Germinal center (tissue), 1 donor: Measurements from ENCODE around the gene LHX3.

Source experiments
- DNase-seq: peaks from one replicate; pipeline ENCODE4 v3.0.0; 2012; ENCODE audit warnings: mixed read lengths, low spot score

Gene LHX3

DNA sequence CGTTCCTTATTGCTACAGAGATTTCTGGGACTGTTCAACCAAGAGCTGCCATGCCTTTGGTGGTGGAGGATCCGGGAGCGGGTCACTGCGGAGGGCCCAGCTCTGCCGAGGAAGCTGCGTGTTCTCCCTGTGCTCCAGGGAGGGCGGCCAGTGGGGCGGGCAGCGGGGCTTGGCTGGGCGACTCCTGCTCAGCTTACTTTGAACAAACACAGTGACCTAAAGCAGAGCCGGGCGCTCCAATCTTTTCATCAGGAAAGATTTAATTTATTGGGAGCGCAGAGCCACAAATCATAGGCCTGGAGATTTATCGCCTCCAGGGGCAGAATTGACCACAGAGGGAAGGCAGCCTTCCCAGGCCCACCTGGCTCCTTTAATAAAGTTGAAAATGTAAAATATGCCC lies 27.7 kb downstream of the LHX3 start:
- DNase-seq = no peak

- DNase-seq = no peak
Observed at GRCh38 chr9:136175616-136176197, 29.2 kb downstream of the LHX3 start.

DNA sequence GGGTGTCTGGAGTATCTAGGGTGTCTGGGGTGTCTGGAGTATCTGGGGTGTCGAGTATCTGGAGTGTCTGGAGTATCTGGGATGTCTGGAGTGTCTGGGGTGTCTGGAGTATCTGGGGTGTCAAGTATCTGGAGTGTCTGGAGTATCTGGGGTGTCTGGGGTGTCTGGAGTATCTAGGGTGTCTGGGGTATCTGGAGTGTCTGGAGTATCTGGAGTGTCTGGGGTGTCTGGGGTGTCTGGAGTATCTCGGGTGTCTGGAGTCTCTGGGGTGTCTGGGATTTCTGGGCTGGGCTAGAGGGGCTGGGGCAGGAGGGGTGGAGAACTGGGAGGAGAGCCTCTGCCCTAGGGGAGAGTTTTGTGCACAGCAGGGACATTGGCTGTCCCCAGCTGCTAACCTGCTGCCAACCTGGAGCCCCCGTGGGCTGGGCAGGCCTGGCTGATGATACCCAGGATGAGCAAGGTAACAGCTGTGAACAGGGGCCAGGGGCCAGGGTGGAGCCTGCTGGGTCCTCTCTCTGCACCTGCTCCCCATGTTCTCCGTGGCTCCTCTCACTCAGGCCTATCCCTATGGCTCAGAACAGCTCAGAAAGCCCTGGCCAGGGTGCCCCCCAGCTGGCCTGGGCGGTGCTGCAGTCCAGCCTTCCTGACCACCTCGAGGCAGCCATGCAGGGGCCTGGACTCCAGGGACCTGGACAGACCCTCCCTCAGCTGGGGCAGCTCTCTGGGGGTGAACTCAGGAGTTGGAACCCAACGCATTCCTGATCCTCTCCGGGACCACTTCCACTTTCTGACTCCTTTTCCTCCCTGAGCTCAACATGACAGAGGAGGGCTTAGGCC lies 29.9 kb downstream of the LHX3 start:
- DNase-seq = no peak

- no peak for DNase-seq
Observed at GRCh38 chr9:136173648-136174290, 31.2 kb downstream of the LHX3 start.

GRCh38 chr9:136172412-136173079 lies 32.4 kb downstream of the LHX3 start:
- DNase-seq = no peak

- DNase-seq = no peak
Observed at GRCh38 chr9:136171801-136172411, 33.0 kb downstream of the LHX3 start.

DNA sequence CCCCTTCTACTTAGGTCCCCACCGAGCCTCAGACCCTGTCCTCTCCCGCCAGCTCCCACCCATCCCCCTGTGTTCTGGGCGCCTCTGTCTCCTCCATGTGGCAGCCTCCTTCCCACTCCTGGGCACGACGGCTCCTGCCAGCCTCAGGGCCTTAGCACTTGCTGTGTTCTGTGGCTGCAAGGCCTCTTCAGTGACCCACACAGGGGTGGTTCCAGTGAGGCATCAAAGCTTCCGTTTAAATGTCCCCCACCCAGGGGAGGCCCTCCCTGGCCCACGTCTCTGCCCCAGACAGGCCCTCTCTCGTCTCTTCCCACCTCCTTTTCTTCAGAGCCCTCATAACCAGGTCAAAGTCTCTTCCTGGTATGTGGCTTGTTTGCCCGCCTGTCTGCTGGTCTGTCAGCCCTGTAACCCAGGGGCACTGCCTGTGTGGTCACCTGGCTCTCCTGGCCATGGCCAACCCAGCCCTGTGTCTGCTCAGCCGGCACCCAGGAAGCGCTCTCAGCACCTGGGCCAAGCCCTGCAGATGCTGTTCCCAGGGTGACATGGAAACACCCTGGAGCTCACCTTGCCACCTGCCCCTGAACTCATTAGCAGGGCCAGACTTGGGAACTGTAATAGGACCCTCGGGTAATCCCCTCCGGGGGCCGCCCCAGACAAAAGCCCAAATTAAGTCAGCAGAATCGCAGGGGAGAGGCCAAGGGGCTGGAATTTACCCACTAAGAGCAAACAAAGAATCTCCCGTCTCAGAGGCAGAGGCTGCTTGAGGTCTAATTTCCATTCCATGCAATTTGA lies 33.7 kb downstream of the LHX3 start:
- DNase-seq = no peak

DNA sequence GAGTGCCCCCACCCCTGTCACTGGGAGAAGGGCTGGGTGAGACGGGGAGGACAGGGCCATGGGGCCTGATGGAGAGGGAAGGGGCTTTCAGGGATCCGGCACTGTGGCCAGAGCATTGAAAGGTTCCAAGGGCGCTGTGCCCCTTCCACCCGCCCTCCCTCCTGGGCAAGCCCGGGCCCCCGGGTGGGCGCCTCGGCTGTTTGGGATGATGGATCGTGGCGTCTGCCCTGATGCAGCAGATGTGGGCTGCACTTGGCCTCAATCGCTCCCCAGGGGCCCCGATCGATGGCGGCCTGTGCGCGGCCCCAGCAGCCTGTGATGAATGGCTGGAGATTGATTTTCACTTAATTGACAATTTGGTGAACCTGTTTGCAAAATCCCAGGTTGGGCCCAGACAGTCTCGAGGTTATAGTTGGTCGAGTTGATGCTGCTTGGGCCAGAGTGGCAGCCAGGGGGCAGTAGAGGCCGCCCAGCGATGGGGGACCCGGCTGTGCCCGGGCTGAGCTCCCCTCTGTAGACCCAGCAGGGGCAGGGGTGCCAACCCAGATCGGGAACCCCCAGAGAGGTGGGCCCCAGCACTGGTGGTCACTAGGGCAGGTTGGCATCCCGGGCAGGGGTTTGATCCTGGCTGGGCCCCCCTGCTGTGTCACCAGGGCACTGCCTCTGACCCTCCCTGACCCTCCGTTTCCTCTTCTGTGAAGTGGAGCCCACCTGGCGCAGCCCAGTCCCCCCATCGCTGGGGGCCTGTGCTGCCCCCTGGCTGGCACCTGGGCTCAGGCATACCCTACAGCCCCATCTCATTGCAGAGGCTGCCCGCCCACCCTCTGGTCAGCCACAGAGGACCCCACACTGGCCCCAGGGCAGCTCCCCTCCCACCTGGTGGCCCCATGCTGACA lies 34.7 kb downstream of the LHX3 start:
- DNase-seq = peak; percentile 84

DNA sequence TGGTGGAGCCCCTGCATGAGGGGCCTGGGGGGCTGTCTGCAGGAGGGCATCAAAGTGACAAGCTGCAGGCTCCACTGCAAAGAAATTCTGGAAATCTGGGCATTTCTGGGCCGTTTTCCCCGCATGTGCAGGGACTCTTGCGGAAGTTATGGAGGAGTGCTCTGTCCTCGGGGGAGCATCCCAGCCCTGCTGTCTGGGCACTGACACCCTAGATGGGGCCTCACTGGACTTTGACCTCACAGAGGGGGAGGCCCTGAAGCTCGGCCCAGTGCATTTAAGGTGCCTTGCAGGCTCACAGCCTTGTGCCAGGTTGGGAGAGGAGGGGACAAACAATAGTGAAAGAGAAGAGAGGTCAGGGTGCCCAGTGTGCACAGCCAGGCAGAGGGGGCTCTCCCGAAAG lies 35.4 kb downstream of the LHX3 start:
- no peak for DNase-seq

- no peak for DNase-seq
Observed at GRCh38 chr9:136163248-136163850, 41.6 kb downstream of the LHX3 start.

DNA sequence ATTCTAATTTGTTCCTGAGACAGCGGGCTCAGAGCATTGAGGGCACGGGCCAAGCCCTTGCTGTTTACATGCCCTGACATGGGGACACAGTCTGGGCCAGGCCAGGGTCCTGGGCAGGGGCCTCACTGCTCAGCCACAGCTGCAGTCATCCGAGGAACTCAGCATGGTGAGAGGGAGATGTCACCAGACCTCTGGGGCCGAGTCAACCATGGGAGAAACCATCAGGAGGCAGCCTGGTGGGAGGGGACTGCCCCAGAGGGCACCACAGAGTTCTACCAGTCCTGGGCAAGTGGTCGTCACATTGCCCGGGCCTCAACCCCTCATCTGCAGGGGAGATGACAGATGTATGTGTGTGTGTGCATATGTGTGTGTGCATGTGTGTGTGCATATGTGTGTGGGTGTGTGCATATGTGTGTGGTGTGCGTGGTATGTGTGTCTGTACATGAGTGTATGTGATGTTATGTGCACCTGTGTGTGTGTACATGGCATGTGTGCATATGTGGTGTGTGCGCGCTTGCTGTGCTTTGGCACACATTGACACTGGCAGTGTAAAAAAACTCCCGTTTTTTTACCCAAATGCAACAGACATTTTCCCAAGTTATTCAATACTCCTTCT lies 43.8 kb downstream of the LHX3 start:
- no peak for DNase-seq

DNA sequence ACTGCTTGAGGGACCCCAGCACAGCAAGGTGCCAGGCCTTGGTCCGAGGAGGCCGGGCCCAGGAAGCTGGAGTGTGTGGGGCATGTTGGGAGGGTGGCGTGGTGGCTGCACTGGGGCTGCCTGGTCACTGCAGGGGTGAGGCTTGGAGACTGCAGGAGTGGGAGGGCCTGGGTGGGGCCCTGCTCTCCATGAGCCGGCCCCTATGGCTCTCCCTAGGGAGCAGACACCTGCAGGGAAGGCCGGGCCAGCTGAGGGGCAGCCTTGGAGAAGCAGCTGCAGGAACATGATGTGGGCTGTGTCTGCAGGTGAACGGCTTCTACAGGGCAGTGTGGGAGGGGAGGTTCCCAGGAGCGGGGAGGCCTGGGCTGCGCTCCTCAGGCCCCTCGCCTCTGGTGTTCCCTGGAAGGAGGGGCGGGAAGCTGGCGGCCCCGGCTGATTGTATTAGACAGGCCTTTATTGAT lies 44.5 kb downstream of the LHX3 start:
- no peak for DNase-seq

- no peak for DNase-seq
Observed at GRCh38 chr9:136159851-136160250, 45.1 kb downstream of the LHX3 start.

DNA sequence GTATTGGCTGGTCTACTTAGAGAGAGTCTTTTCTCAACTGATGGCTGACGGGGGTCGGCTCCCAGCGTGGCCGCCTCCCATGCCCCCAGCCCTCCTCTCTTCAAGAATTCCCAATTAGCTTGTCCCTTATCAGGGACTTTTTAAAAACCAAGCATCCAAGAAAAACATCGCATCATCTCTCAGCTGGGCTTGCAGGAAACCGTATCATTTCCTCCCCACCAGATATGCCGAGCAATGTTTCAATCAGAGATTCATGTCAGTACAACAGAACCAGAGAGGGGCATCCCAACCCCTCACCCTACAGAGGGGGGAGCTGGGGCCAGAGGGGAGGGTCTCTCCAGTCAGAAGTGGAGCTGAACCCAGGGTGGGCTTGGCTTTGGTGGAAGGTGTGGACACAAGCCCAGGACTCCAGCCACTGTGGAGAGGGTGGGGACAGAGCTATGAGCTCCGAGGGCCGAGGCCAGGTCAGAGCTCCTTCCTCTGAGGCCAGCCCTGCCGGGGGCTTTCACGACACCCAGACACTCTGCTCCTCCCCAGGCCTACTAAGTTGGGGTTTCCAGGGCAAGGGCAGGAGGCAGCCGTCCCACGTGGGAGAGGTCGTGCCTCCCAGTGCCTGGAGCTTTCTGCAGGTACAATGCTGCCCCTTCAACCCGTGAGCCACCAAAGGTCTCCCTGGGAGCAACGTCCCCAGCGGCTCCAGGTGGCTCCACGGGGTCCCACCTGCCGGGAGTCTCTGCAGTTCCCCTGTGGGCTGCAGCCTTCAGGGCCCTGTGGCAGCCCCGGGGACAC lies 47.3 kb downstream of the LHX3 start:
- DNase-seq = no peak

GRCh38 chr9:136156209-136157120 lies 48.5 kb downstream of the LHX3 start:
- DNase-seq = no peak

DNA sequence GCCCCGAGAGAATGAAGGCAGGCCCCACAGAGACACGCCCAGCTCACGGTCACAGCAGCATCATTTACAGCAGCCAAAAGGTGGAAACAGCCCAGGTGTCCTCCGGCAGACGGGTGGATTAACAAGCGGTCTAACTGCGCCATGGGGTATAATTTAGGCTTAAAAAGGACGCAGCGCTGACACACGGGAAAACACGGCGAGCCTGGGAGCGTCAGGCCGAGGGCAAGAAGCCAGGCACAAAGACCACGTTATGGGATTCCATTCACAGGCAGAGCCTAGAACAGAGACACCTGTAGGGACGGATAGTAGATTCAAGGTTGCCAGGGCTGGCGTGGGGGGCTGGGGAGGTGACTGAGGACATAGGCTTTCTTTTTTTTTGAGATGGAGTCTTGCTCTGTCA lies 49.4 kb downstream of the LHX3 start:
- DNase-seq = no peak

DNA sequence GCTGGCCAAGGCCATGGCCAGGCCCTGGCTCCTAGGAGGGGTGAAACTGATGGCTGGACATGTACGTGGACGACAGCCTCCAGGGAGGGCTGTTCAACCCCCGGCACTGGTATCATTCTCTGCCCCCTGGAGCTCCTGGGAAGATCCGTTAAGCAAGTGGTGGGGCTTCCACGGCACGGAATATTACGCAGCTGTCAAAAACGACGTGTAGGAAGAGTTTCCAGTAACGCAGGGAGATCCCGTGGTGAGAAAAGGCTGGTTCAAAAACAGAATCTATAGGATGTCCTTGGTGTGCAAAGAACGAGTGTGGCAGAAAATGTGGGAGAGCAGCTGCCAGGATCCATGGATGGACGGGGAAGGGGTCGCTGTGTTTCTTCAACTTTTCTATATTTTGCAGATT lies 50.0 kb downstream of the LHX3 start:
- no peak for DNase-seq
